IMR-90 (cell line): ENCODE results near the gene NKX2-1. TPM values are rescaled to one million over a fixed set of nuclear protein-coding genes. Genes with fewer than 3 reads are reported as not detected.

Experiments used
- ATAC-seq: fragments of 200-7000 bp; cut with Tn5 transposase; 2 replicates; pipeline ENCODE4 v1.9.1; 2020; ENCODE audit warnings: low read depth, mild to moderate bottlenecking, moderate library complexity
- BruUV-seq: library from RNA; stranded (reverse); fragments of 400-500 nt; replicated peaks from 2 replicates; lab custom pipeline; 2021; lab: Mats Ljungman, UMichigan
- CTCF ChIA-PET: fragments of 300-600 bp; formaldehyde crosslinking; extraction: SDS; loops from one replicate; lab custom pipeline; 2021; ENCODE audit warnings: antibody characterized with exemption; lab: Yijun Ruan, JAX
- POLR2A ChIA-PET: fragments of 300-600 bp; sonication (Branson Sonifier 250); formaldehyde crosslinking; loops from one replicate; lab custom pipeline; 2022; ENCODE audit warnings: antibody characterized with exemption; ENCODE audit not compliant: unreplicated experiment; lab: Charles Lee
- DNase-seq: peaks from one replicate; pipeline ENCODE4 v3.0.0; 2013
- H2AFZ ChIP-seq: replicated peaks from 2 replicates; pipeline ENCODE3; 2013; ENCODE audit warnings: low read length, mild to moderate bottlenecking; ENCODE audit not compliant: poor library complexity
- H2AK5ac ChIP-seq: 2 replicates; pipeline ENCODE4 v1.6.1; 2013; ENCODE audit warnings: low read depth, low read length, inconsistent platforms
- H2AK9ac ChIP-seq: replicated peaks from 2 replicates; pipeline ENCODE3; 2013; ENCODE audit warnings: mild to moderate bottlenecking, low read depth, low read length, moderate library complexity; ENCODE audit not compliant: poor library complexity
- H2BK120ac ChIP-seq: 2 replicates; pipeline ENCODE4 v1.6.1; 2013; ENCODE audit warnings: low read depth, low read length, inconsistent platforms
- H2BK15ac ChIP-seq: 3 replicates; pipeline ENCODE4 v1.6.1; 2013; ENCODE audit warnings: low read depth, low read length, inconsistent platforms
- H2BK20ac ChIP-seq: 2 replicates; pipeline ENCODE4 v1.6.1; 2013; ENCODE audit warnings: low read depth, mild to moderate bottlenecking, inconsistent platforms, low read length, moderate library complexity
- H2BK5ac ChIP-seq: 2 replicates; pipeline ENCODE4 v1.6.1; 2013; ENCODE audit warnings: mild to moderate bottlenecking, low read depth, low read length, inconsistent platforms; ENCODE audit not compliant: poor library complexity, severe bottlenecking
- H3K14ac ChIP-seq: replicated peaks from 2 replicates; pipeline ENCODE4 v1.6.1; 2013; ENCODE audit warnings: low read depth, low read length, inconsistent platforms
- H3K18ac ChIP-seq: 2 replicates; pipeline ENCODE4 v1.6.1; 2013; ENCODE audit warnings: low read depth, low read length, control low read depth
- H3K23ac ChIP-seq: 2 replicates; pipeline ENCODE4 v1.6.1; 2013; ENCODE audit warnings: low read depth, low read length, inconsistent platforms
- H3K27ac ChIP-seq: 2 replicates; pipeline ENCODE4 v1.5.1; 2013; ENCODE audit warnings: mild to moderate bottlenecking, control low read depth, low read length; ENCODE audit not compliant: insufficient read depth
- H3K27me3 ChIP-seq: 2 replicates; pipeline ENCODE4 v1.6.1; 2013; ENCODE audit warnings: low read length; ENCODE audit not compliant: control insufficient read depth, insufficient read depth
- H3K36me3 ChIP-seq: 2 replicates; pipeline ENCODE4 v1.6.1; 2013; ENCODE audit warnings: low read length, mixed read lengths; ENCODE audit not compliant: control insufficient read depth, insufficient read depth
- H3K4ac ChIP-seq: 2 replicates; pipeline ENCODE4 v1.6.1; 2013; ENCODE audit warnings: low read depth, low read length, inconsistent platforms
- H3K4me1 ChIP-seq: 2 replicates; pipeline ENCODE4 v1.6.1; 2013; ENCODE audit warnings: low read length, mixed read lengths; ENCODE audit not compliant: control insufficient read depth, insufficient read depth
- H3K4me2 ChIP-seq: 2 replicates; pipeline ENCODE4 v1.6.1; 2013; ENCODE audit warnings: low read depth, mild to moderate bottlenecking, control low read depth, low read length, moderate library complexity
- H3K4me3 ChIP-seq: 2 replicates; pipeline ENCODE4 v1.5.1; 2013; ENCODE audit warnings: low read depth, mild to moderate bottlenecking, control low read depth, low read length, moderate library complexity; ENCODE audit not compliant: insufficient read depth
- H3K56ac ChIP-seq: 2 replicates; pipeline ENCODE4 v1.6.1; 2013; ENCODE audit warnings: low read length, inconsistent platforms; ENCODE audit not compliant: insufficient read depth; ENCODE audit errors: extremely low read depth
- H3K79me1 ChIP-seq, 2 experiments: 2 replicates each; pipeline ENCODE4 v1.6.1; 2013; ENCODE audit warnings: low read length in 2 of 2, inconsistent platforms in 1 of 2, low read depth in 1 of 2
- H3K9ac ChIP-seq: 2 replicates; pipeline ENCODE4 v1.6.1; 2013; ENCODE audit warnings: low read depth, low read length, control low read depth
- H3K9me1 ChIP-seq: 2 replicates; pipeline ENCODE4 v1.6.1; 2013; ENCODE audit warnings: low read length, inconsistent platforms; ENCODE audit not compliant: insufficient read depth
- H3K9me3 ChIP-seq: 2 replicates; pipeline ENCODE4 v1.6.1; 2013; ENCODE audit warnings: low read length; ENCODE audit not compliant: control insufficient read depth, insufficient read depth
- H4K20me1 ChIP-seq: 2 replicates; pipeline ENCODE4 v1.6.1; 2013; ENCODE audit warnings: low read length, inconsistent platforms; ENCODE audit not compliant: insufficient read depth
- H4K5ac ChIP-seq: 2 replicates; pipeline ENCODE4 v1.6.1; 2013; ENCODE audit warnings: mild to moderate bottlenecking, low read depth, low read length, control low read depth
- H4K8ac ChIP-seq, 2 experiments: 2 replicates each; pipeline ENCODE4 v1.6.1; 2013; ENCODE audit warnings: low read depth in 2 of 2, low read length in 2 of 2, control low read depth in 1 of 2, inconsistent platforms in 1 of 2
- H4K91ac ChIP-seq: 2 replicates; pipeline ENCODE4 v1.6.1; 2013; ENCODE audit warnings: low read depth, low read length, inconsistent platforms; ENCODE audit not compliant: insufficient read depth
- CEBPB ChIP-seq: IDR thresholded peaks from 2 replicates; pipeline ENCODE4 v1.6.1; 2012; ENCODE audit warnings: low read depth, low read length, improper control_type of control experiment
- CHD1 ChIP-seq: IDR thresholded peaks from 2 replicates; pipeline ENCODE4 v1.6.1; 2012; ENCODE audit warnings: low read depth, low read length, improper control_type of control experiment
- FOS ChIP-seq: fragments of 150-350 bp; IDR thresholded peaks from 2 replicates; pipeline ENCODE4 v1.6.1; 2016; ENCODE audit warnings: low read depth, low read length
- MAFK ChIP-seq: IDR thresholded peaks from 2 replicates; pipeline ENCODE4 v1.6.1; 2012; ENCODE audit warnings: low read depth, low read length, improper control_type of control experiment
- MAZ ChIP-seq: IDR thresholded peaks from 2 replicates; pipeline ENCODE4 v1.6.1; 2012; ENCODE audit warnings: low read depth, mild to moderate bottlenecking, low read length, improper control_type of control experiment, moderate library complexity, borderline replicate concordance
- MXI1 ChIP-seq: IDR thresholded peaks from 2 replicates; pipeline ENCODE4 v1.6.1; 2012; ENCODE audit warnings: low read depth, mild to moderate bottlenecking, low read length, moderate library complexity, borderline replicate concordance
- NFE2L2 ChIP-seq: fragments of 150-350 bp; IDR thresholded peaks from 2 replicates; pipeline ENCODE4 v1.6.1; 2016; ENCODE audit warnings: low read depth, mild to moderate bottlenecking, low read length
- POLR2A ChIP-seq: IDR thresholded peaks from 2 replicates; pipeline ENCODE4 v1.6.1; 2012; ENCODE audit warnings: mild to moderate bottlenecking, low read depth, low read length
- RAD21 ChIP-seq: IDR thresholded peaks from 2 replicates; pipeline ENCODE4 v1.6.1; 2012; ENCODE audit warnings: low read length, improper control_type of control experiment
- RCOR1 ChIP-seq: IDR thresholded peaks from 2 replicates; pipeline ENCODE4 v1.6.1; 2012; ENCODE audit warnings: mild to moderate bottlenecking, low read length, improper control_type of control experiment; ENCODE audit not compliant: insufficient replicate concordance
- SMC3 ChIP-seq: fragments of 150-350 bp; IDR thresholded peaks from 2 replicates; pipeline ENCODE4 v1.6.1; 2016; ENCODE audit warnings: low read depth, mild to moderate bottlenecking, antibody characterized with exemption, low read length, moderate library complexity
- WGBS, 2 experiments: methylation state at CpG; one replicate each; pipeline versions ENCODE4 v1.1.5 to v1.1.7; 2013; ENCODE audit warnings: missing lambda C conversion rate in 2 of 2; ENCODE audit not compliant: insufficient read length in 1 of 2; ENCODE audit errors: extremely low coverage in 2 of 2; 5-methylcytosine and 5-hydroxymethylcytosine counted together
- dilution Hi-C: fragments of 300-500 bp; cut with HindIII; formaldehyde crosslinking; loops from one replicate; pipeline ENCODE4 v1.14.3; 2018; ENCODE audit warnings: low sequenced_read_pairs; ENCODE audit not compliant: unreplicated experiment
- in situ Hi-C: fragments of 300-500 bp; cut with MboI; formaldehyde crosslinking; loops from 3 replicates; pipeline ENCODE4 v1.14.3; 2019; ENCODE audit warnings: low sequenced_read_pairs, inconsistent platforms, mixed read lengths
- intact Hi-C: fragments of 100-400 bp; cut with micrococcal nuclease; formaldehyde crosslinking; loops from 2 replicates; pipeline ENCODE4 v1.10.0; 2022
- polyA plus RNA-seq, 3 experiments: library from polyadenylated mRNA; depleted of rRNA; stranded (reverse); fragments of >200 nt; gene quantifications; 2 replicates each; pipeline ENCODE4 v1.2.3, GENCODE V29; 2012; ENCODE audit warnings: low replicate concordance in 1 of 3
- total RNA-seq: library from RNA; depleted of rRNA; stranded (reverse); fragments of >200 nt; gene quantifications from 2 replicates; pipeline ENCODE4 v1.2.3, GENCODE V29; 2012
- TF ChIP-seq, protein P1 (sequence below): conservative IDR thresholded peaks from 2 replicates; pipeline ENCODE4 v1.5.1; 2012; ENCODE audit warnings: mild to moderate bottlenecking, low read depth, low read length, improper control_type of control experiment
- TF ChIP-seq, protein P2 (sequence below): fragments of 150-350 bp; IDR thresholded peaks from 2 replicates; pipeline ENCODE4 v1.6.1; 2017; ENCODE audit warnings: mild to moderate bottlenecking, antibody characterized with exemption, low read length, low read depth
- TF ChIP-seq, protein P3 (sequence below): fragments of 150-350 bp; IDR thresholded peaks from 2 replicates; pipeline ENCODE4 v1.6.1; 2016; ENCODE audit warnings: low read depth, mild to moderate bottlenecking, low read length, moderate library complexity, borderline replicate concordance

Gene NKX2-1
- total and polyA plus RNA-seq, 2 of the 4 experiments (the other 2 are of a cell fraction) = not detected

DNA sequence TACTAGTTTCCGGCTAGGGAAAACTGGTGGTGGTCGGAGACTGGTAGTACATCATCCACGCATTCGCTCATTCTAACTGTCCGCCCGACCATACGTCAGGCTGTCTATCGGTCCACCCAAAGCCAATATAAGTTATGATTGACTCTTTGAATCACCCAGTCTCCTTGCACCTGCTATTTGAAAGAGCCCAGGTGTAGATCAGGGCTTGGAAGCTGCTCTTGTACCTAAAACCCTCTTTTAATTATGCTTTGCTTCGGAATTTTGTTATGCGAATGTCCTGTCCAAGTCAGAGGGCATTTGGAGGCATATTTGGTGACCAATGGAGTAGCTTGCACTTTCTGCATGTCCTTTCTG, 5.7 kb upstream of the NKX2-1 start:
- H3K4me1 ChIP-seq = 0 out of 2 replicates have a peak, but pooled peaks cover 2% of the 10 kb centered on the region
- CTCF ChIA-PET = interaction anchor here (1.3 kb wide), 1 partner anchor 318 kb away, joined by 3 read pairs; no protein-coding TSS in a partner anchor
- H3K56ac ChIP-seq = no peak overlapping the region
- H3K23ac ChIP-seq = no peak overlapping the region
- in situ Hi-C loops (no loop called here), intact Hi-C loops (no loop called here), dilution Hi-C loops (no loop called here)
- no peak overlapping the region for H3K4me3 ChIP-seq
- H4K8ac ChIP-seq = no peak overlapping the region
- no peaks in the 10 kb centered on the region for H3K36me3 ChIP-seq
- H2AK9ac ChIP-seq = no peak overlapping the region
- TF ChIP-seq RAD21 (no peak), FOS (no peak), SMC3 (no peak), POLR2A (no peak), CEBPB (no peak), NFE2L2 (no peak), RCOR1 (no peak), MAZ (no peak), CHD1 (no peak), MXI1 (no peak), MAFK (no peak)
- TF ChIP-seq, protein P1, sequence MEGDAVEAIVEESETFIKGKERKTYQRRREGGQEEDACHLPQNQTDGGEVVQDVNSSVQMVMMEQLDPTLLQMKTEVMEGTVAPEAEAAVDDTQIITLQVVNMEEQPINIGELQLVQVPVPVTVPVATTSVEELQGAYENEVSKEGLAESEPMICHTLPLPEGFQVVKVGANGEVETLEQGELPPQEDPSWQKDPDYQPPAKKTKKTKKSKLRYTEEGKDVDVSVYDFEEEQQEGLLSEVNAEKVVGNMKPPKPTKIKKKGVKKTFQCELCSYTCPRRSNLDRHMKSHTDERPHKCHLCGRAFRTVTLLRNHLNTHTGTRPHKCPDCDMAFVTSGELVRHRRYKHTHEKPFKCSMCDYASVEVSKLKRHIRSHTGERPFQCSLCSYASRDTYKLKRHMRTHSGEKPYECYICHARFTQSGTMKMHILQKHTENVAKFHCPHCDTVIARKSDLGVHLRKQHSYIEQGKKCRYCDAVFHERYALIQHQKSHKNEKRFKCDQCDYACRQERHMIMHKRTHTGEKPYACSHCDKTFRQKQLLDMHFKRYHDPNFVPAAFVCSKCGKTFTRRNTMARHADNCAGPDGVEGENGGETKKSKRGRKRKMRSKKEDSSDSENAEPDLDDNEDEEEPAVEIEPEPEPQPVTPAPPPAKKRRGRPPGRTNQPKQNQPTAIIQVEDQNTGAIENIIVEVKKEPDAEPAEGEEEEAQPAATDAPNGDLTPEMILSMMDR = no peak
- TF ChIP-seq, protein P2, sequence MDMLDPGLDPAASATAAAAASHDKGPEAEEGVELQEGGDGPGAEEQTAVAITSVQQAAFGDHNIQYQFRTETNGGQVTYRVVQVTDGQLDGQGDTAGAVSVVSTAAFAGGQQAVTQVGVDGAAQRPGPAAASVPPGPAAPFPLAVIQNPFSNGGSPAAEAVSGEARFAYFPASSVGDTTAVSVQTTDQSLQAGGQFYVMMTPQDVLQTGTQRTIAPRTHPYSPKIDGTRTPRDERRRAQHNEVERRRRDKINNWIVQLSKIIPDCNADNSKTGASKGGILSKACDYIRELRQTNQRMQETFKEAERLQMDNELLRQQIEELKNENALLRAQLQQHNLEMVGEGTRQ = no peak
- TF ChIP-seq, protein P3, sequence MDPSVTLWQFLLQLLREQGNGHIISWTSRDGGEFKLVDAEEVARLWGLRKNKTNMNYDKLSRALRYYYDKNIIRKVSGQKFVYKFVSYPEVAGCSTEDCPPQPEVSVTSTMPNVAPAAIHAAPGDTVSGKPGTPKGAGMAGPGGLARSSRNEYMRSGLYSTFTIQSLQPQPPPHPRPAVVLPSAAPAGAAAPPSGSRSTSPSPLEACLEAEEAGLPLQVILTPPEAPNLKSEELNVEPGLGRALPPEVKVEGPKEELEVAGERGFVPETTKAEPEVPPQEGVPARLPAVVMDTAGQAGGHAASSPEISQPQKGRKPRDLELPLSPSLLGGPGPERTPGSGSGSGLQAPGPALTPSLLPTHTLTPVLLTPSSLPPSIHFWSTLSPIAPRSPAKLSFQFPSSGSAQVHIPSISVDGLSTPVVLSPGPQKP = no peak
- no peak overlapping the region for H2BK5ac ChIP-seq
- H2AFZ ChIP-seq = no peak overlapping the region
- no peaks in the 10 kb centered on the region for H4K20me1 ChIP-seq
- peaks cover 12% of the 10 kb centered on the region for H3K9me3 ChIP-seq
- WGBS, 2 experiments = no CpG with 5 or more reads among the region's 10 CpGs
- H2BK20ac ChIP-seq = no peak overlapping the region
- no peak overlapping the region for H3K9ac ChIP-seq
- no peak overlapping the region for H3K14ac ChIP-seq
- no peak overlapping the region for H4K5ac ChIP-seq
- H3K27me3 ChIP-seq = peaks cover 64% of the 10 kb centered on the region
- no peak overlapping the region for H2BK15ac ChIP-seq
- H3K27ac ChIP-seq = no peak overlapping the region
- no peaks in the 10 kb centered on the region for H3K9me1 ChIP-seq
- no peak overlapping the region for H2BK120ac ChIP-seq
- POLR2A ChIA-PET = no interaction called here
- H3K18ac ChIP-seq = no peak overlapping the region
- no peaks in the 10 kb centered on the region for H3K79me1 ChIP-seq
- no peak for DNase-seq
- ATAC-seq = no peak
- H2AK5ac ChIP-seq = no peak overlapping the region
- BruUV-seq = no TSS peak
- H3K4ac ChIP-seq = no peak overlapping the region
- H4K91ac ChIP-seq = no peak overlapping the region
- no peak overlapping the region for H3K4me2 ChIP-seq
